Spleen (tissue), 7 donors: Measurements from ENCODE around the gene TMCC1.

ENCODE experiments used
- CTCF ChIP-seq, 11 experiments: fragments of 200-600 bp in 7 of 11; fragments of 450-650 bp in 4 of 11; sonication (generic) in 4 of 11; IDR thresholded peaks in 8 of 11; conservative IDR thresholded peaks in 3 of 11; 1 replicate in 7 of 11; 2 replicates in 4 of 11; pipeline versions ENCODE4 v1.4.0 to v1.8.0; 2016 to 2021; ENCODE audit warnings: antibody characterized with exemption in 11 of 11, inconsistent platforms in 4 of 11, mild to moderate bottlenecking in 1 of 11
- POLR2AphosphoS5 ChIP-seq, 3 donors: sonication (generic); formaldehyde crosslinking; IDR thresholded peaks; one replicate each; pipeline ENCODE4 v1.5.1; 2017; ENCODE audit warnings: antibody characterized with exemption in 3 of 3
- donor health status: DM: no; HTN: no; CAD: no; lungs with moderate emphysema.
- donor health status: DM: no; HTN: no; CAD: no.
- donor health status: DM: no; HTN: no; CAD: no.

- TF ChIP-seq POLR2AphosphoS5 (IDR thresholded peaks at IDR 0.05) (no peak), CTCF (IDR thresholded peaks at IDR 0.05 in 8 of 11, conservative IDR thresholded peaks at IDR 0.05 in 3 of 11) (no peak)
These were observed 43.2 kb upstream of the TMCC1 start for GRCh38 chr3:129936757-129937156.
